H9 (cell line): Measurements from ENCODE around the gene OR2AE1. TPM values are rescaled to one million over a fixed set of nuclear protein-coding genes. Genes with fewer than 3 reads are reported as not detected.

Experiments
- DNase-seq: peaks from one replicate; pipeline ENCODE4 v3.0.0-alpha.2; 2017
- H2AFZ ChIP-seq: one replicate; pipeline ENCODE4 v1.6.1; 2013; ENCODE audit warnings: mild to moderate bottlenecking, low read length, control low read depth, moderate library complexity
- H2AK5ac ChIP-seq: 2 replicates; pipeline ENCODE4 v1.6.1; 2013; ENCODE audit warnings: low read length, control low read depth, mixed read lengths; ENCODE audit not compliant: insufficient read length
- H2BK120ac ChIP-seq: one replicate; pipeline ENCODE4 v1.6.1; 2013; ENCODE audit warnings: low read depth, mild to moderate bottlenecking, low read length, control low read depth, inconsistent platforms; ENCODE audit not compliant: poor library complexity, severe bottlenecking
- H2BK12ac ChIP-seq: 2 replicates; pipeline ENCODE4 v1.6.1; 2013; ENCODE audit warnings: low read length, control low read depth, mixed read lengths, low read depth; ENCODE audit not compliant: insufficient read length
- H2BK15ac ChIP-seq: 2 replicates; pipeline ENCODE4 v1.6.1; 2013; ENCODE audit warnings: low read depth, low read length, control low read depth
- H2BK20ac ChIP-seq: one replicate; pipeline ENCODE4 v1.6.1; 2013; ENCODE audit warnings: low read depth, mild to moderate bottlenecking, low read length, control low read depth, inconsistent platforms; ENCODE audit not compliant: poor library complexity, severe bottlenecking
- H2BK5ac ChIP-seq: 2 replicates; pipeline ENCODE4 v1.6.1; 2013; ENCODE audit warnings: low read length, control low read depth, mixed read lengths; ENCODE audit not compliant: insufficient read length
- H3K14ac ChIP-seq: 2 replicates; pipeline ENCODE4 v1.6.1; 2013; ENCODE audit warnings: low read length, control low read depth; ENCODE audit not compliant: insufficient read depth
- H3K18ac ChIP-seq: 2 replicates; pipeline ENCODE4 v1.6.1; 2013; ENCODE audit warnings: low read depth, mild to moderate bottlenecking, mixed read lengths, low read length, control low read depth; ENCODE audit not compliant: insufficient read length
- H3K23ac ChIP-seq: 2 replicates; pipeline ENCODE4 v1.6.1; 2013; ENCODE audit warnings: low read length, control low read depth, mixed read lengths, low read depth; ENCODE audit not compliant: insufficient read length
- H3K23me2 ChIP-seq: 2 replicates; pipeline ENCODE4 v1.6.1; 2013; ENCODE audit warnings: low read depth, mild to moderate bottlenecking, mixed read lengths, low read length, control low read depth; ENCODE audit not compliant: insufficient read length, poor library complexity, severe bottlenecking
- H3K27ac ChIP-seq: 2 replicates; pipeline ENCODE4 v1.5.1; 2013; ENCODE audit warnings: low read length, control low read depth, mixed read lengths, low read depth; ENCODE audit not compliant: insufficient read length
- H3K27me3 ChIP-seq: 2 replicates; pipeline ENCODE4 v1.6.1; 2013; ENCODE audit warnings: low read length, control low read depth, inconsistent platforms; ENCODE audit not compliant: insufficient read depth
- H3K4ac ChIP-seq: 2 replicates; pipeline ENCODE4 v1.6.1; 2013; ENCODE audit warnings: low read depth, mild to moderate bottlenecking, control low read depth, inconsistent platforms, low read length, moderate library complexity
- H3K4me1 ChIP-seq: 2 replicates; pipeline ENCODE4 v1.6.1; 2013; ENCODE audit warnings: low read length, control low read depth, inconsistent platforms; ENCODE audit not compliant: insufficient read depth
- H3K4me2 ChIP-seq: 2 replicates; pipeline ENCODE4 v1.6.1; 2013; ENCODE audit warnings: low read length, control low read depth, mixed read lengths; ENCODE audit not compliant: insufficient read length, insufficient read depth
- H3K56ac ChIP-seq: 2 replicates; pipeline ENCODE4 v1.6.1; 2013; ENCODE audit warnings: low read depth, mild to moderate bottlenecking, mixed read lengths, low read length, control low read depth; ENCODE audit not compliant: insufficient read length
- H3K79me1 ChIP-seq: 2 replicates; pipeline ENCODE4 v1.6.1; 2013; ENCODE audit warnings: low read depth, mild to moderate bottlenecking, moderate library complexity, low read length, control low read depth, inconsistent platforms; ENCODE audit not compliant: insufficient read depth, poor library complexity, severe bottlenecking
- H3K79me2 ChIP-seq: 2 replicates; pipeline ENCODE4 v1.6.1; 2013; ENCODE audit warnings: low read length, control low read depth, inconsistent platforms; ENCODE audit not compliant: insufficient read depth
- H3K9ac ChIP-seq: 2 replicates; pipeline ENCODE4 v1.6.1; 2013; ENCODE audit warnings: low read length, control low read depth, mixed read lengths; ENCODE audit not compliant: insufficient read length; ENCODE audit errors: extremely low read depth
- H3K9me3 ChIP-seq: one replicate; pipeline ENCODE4 v1.6.1; 2013; ENCODE audit warnings: low read depth, low read length, inconsistent platforms; ENCODE audit not compliant: control insufficient read depth
- H3T11ph ChIP-seq: one replicate; pipeline ENCODE4 v1.6.1; 2013; ENCODE audit warnings: mild to moderate bottlenecking, low read length, control low read depth, inconsistent platforms
- H4K20me1 ChIP-seq: one replicate; pipeline ENCODE4 v1.6.1; 2013; ENCODE audit not compliant: control insufficient read depth, insufficient read length, insufficient read depth
- H4K5ac ChIP-seq: 2 replicates; pipeline ENCODE4 v1.6.1; 2013; ENCODE audit warnings: low read depth, mild to moderate bottlenecking, mixed read lengths, low read length, control low read depth; ENCODE audit not compliant: insufficient read length
- H4K8ac ChIP-seq: replicated peaks from 2 replicates; pipeline ENCODE4 v1.6.1; 2013; ENCODE audit warnings: low read length, control low read depth, mixed read lengths, low read depth; ENCODE audit not compliant: insufficient read length
- H4K91ac ChIP-seq: 2 replicates; pipeline ENCODE4 v1.6.1; 2013; ENCODE audit warnings: low read depth, mild to moderate bottlenecking, moderate library complexity, mixed read lengths, low read length, control low read depth; ENCODE audit not compliant: insufficient read length
- H3K27ac Mint-ChIP-seq, 3 experiments: 2 replicates in 2 of 3; 3 replicates in 1 of 3; pipeline ENCODE4 v1.8.0; 2020 to 2021; ENCODE audit warnings: mixed read lengths in 3 of 3, mild to moderate bottlenecking in 1 of 3, moderate library complexity in 1 of 3
- H3K27me3 Mint-ChIP-seq: 2 replicates; pipeline ENCODE4 v1.8.0; 2021; ENCODE audit warnings: low read depth, mild to moderate bottlenecking, moderate library complexity, mixed read lengths
- H3K36me3 Mint-ChIP-seq, 3 experiments: 2 replicates in 2 of 3; 3 replicates in 1 of 3; pipeline ENCODE4 v1.8.0; 2020 to 2021; ENCODE audit warnings: low read depth in 3 of 3, mixed read lengths in 3 of 3; ENCODE audit not compliant: insufficient read depth in 1 of 3
- H3K4me1 Mint-ChIP-seq, 2 experiments: 2 replicates each; pipeline ENCODE4 v1.8.0; 2020; ENCODE audit warnings: mixed read lengths in 2 of 2
- H3K4me3 Mint-ChIP-seq, 2 experiments: 2 replicates in 1 of 2; 3 replicates in 1 of 2; pipeline ENCODE4 v1.8.0; 2020 to 2021; ENCODE audit warnings: mild to moderate bottlenecking in 2 of 2, mixed read lengths in 2 of 2, moderate library complexity in 1 of 2
- H3K9me3 Mint-ChIP-seq, 2 experiments: 2 replicates in 1 of 2; 3 replicates in 1 of 2; pipeline ENCODE4 v1.8.0; 2020; ENCODE audit warnings: mild to moderate bottlenecking in 2 of 2, mixed read lengths in 2 of 2, moderate library complexity in 1 of 2
- CTCF ChIP-seq: fragments of 200-600 bp; sonication (generic); conservative IDR thresholded peaks from 3 replicates; pipeline ENCODE4 v1.8.0; 2021; ENCODE audit warnings: antibody characterized with exemption, mild to moderate bottlenecking
- WGBS: extraction: QIAGEN DNeasy Blood & Tissue Kit; methylation state at CpG from one replicate; pipeline ENCODE4 v1.1.7; 2013; ENCODE audit warnings: missing lambda C conversion rate, low lambda C conversion rate, mixed read lengths; ENCODE audit not compliant: insufficient read length; ENCODE audit errors: extremely low coverage; 5-methylcytosine and 5-hydroxymethylcytosine counted together
- total RNA-seq: library from RNA; stranded (reverse); gene quantifications from 2 replicates; pipeline ENCODE4 v1.2.1, GENCODE V29; 2021

The OR2AE1 gene
- total RNA-seq, 1 experiment from 2014 or later: not detected

- no peak overlapping the region for H2AK5ac ChIP-seq
- H3K9ac ChIP-seq: no peak overlapping the region
- H2BK12ac ChIP-seq: no peak overlapping the region
- H3K23me2 ChIP-seq: no peaks in the 10 kb centered on the region
- no peak overlapping the region for H2BK5ac ChIP-seq
- H2BK20ac ChIP-seq: no peak overlapping the region
- no peaks in the 10 kb centered on the region for H3K9me3 ChIP-seq
- H4K20me1 ChIP-seq: no peaks in the 10 kb centered on the region
- DNase-seq: no peak
- no peak overlapping the region for H4K5ac ChIP-seq
- H4K91ac ChIP-seq: no peak overlapping the region
- no peak for TF ChIP-seq CTCF
- H3K4me2 ChIP-seq: no peak overlapping the region
- H3K56ac ChIP-seq: no peak overlapping the region
- no peak overlapping the region for H4K8ac ChIP-seq
- H3K4ac ChIP-seq: no peak overlapping the region
- Mint-ChIP-seq H3K4me1 (peaks cover 0 to 4% of the 10 kb centered on the region in 2 experiments; a peak in 1 of 4 replicates), H3K27ac (no peak overlapping the region), H3K9me3 (peaks cover 0 to 3% of the 10 kb centered on the region in 2 experiments; a peak in 2 of 5 replicates), H3K27me3 (no peaks in the 10 kb centered on the region), H3K36me3 (peaks cover 2 to 15% (median 9%) of the 10 kb centered on the region in 3 experiments; a peak in 4 of 7 replicates), H3K4me3 (no peak overlapping the region)
- H2BK120ac ChIP-seq: no peak overlapping the region
- no peak overlapping the region for H3K14ac ChIP-seq
- no peak overlapping the region for H3K23ac ChIP-seq
- H3K4me1 ChIP-seq: no peaks in the 10 kb centered on the region
- H3K27me3 ChIP-seq: no peaks in the 10 kb centered on the region
- no peaks in the 10 kb centered on the region for H3K79me2 ChIP-seq
- no peak overlapping the region for H2BK15ac ChIP-seq
- H2AFZ ChIP-seq: no peak overlapping the region
- H3K18ac ChIP-seq: no peak overlapping the region
- no CpG with 5 or more reads among the region's 2 CpGs for WGBS
- H3K79me1 ChIP-seq: no peaks in the 10 kb centered on the region
- no peak overlapping the region for H3T11ph ChIP-seq
- H3K27ac ChIP-seq: no peak overlapping the region
These were observed 34.1 kb upstream of the OR2AE1 start for GRCh38 chr7:99910976-99911375.
